PC-3 (cell line): ENCODE results near the gene DCHS2.

Experiments used
- EZH2 ChIP-seq: fragments of 300-600 bp; sonication (generic); IDR thresholded peaks from one replicate; pipeline ENCODE4 v1.6.1; 2017; ENCODE audit warnings: antibody characterized with exemption, mild to moderate bottlenecking, low read length; ENCODE audit not compliant: unreplicated experiment
- EZH2phosphoT487 ChIP-seq: fragments of 300-600 bp; sonication (generic); IDR thresholded peaks from 2 replicates; pipeline ENCODE4 v1.6.1; 2018; ENCODE audit warnings: mild to moderate bottlenecking, antibody characterized with exemption, low read length, borderline replicate concordance
- TF ChIP-seq, protein P1 (sequence below): fragments of 300-600 bp; sonication (generic); conservative IDR thresholded peaks from 2 replicates; pipeline ENCODE4 v1.5.1; 2017; ENCODE audit warnings: antibody characterized with exemption, low read depth, mild to moderate bottlenecking, low read length

- TF ChIP-seq, protein P1, sequence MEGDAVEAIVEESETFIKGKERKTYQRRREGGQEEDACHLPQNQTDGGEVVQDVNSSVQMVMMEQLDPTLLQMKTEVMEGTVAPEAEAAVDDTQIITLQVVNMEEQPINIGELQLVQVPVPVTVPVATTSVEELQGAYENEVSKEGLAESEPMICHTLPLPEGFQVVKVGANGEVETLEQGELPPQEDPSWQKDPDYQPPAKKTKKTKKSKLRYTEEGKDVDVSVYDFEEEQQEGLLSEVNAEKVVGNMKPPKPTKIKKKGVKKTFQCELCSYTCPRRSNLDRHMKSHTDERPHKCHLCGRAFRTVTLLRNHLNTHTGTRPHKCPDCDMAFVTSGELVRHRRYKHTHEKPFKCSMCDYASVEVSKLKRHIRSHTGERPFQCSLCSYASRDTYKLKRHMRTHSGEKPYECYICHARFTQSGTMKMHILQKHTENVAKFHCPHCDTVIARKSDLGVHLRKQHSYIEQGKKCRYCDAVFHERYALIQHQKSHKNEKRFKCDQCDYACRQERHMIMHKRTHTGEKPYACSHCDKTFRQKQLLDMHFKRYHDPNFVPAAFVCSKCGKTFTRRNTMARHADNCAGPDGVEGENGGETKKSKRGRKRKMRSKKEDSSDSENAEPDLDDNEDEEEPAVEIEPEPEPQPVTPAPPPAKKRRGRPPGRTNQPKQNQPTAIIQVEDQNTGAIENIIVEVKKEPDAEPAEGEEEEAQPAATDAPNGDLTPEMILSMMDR, result no peak
- TF ChIP-seq EZH2 (no peak), EZH2phosphoT487 (no peak)
Observed at GRCh38 chr4:154218051-154218450, 273.5 kb downstream of the DCHS2 start.
